Ovary (tissue), 3 donors: Measurements from ENCODE around the gene RPRD1B.

ENCODE experiments used
- EP300 ChIP-seq: sonication (generic); formaldehyde crosslinking; IDR thresholded peaks from one replicate; pipeline ENCODE4 v1.6.1; 2017; ENCODE audit warnings: antibody characterized with exemption
- TF ChIP-seq, protein P1 (sequence below), 3 donors: fragments of 450-650 bp in 2 of 3; fragments of 200-600 bp in 1 of 3; IDR thresholded peaks; one replicate each; pipeline versions ENCODE4 v1.5.1 to v1.8.0; 2016 to 2022; ENCODE audit warnings: antibody characterized with exemption in 3 of 3, mild to moderate bottlenecking in 1 of 3
- donor health status: DM: no; HTN: no; CAD: no.

DNA sequence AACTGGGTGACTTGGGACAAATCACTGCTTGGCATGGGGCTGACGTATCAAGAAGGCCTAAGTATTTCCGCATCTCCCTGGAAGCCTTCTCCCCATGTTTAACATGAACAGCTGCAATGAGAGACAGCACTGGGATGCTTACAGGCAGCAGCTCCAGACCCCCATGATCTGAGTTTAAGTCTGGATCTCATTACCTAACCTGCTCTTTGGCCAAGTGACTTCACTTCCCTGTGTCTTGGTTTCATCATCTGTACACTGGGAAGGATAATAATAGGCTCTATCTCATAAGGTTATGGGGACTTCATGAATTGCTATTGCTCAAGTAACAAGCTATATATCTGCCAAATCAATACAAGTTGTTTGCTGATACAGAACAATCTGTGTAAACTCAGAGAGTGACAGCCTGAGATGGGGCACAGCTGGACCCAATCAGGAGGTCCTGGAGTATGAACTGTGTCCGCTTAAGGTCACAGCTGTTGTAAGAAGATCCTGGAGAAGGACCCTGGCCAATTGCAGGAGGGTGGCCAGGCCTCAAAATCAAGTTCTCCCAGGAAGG, 75.5 kb downstream of the RPRD1B start:
- no peak for TF ChIP-seq EP300
- TF ChIP-seq, protein P1, sequence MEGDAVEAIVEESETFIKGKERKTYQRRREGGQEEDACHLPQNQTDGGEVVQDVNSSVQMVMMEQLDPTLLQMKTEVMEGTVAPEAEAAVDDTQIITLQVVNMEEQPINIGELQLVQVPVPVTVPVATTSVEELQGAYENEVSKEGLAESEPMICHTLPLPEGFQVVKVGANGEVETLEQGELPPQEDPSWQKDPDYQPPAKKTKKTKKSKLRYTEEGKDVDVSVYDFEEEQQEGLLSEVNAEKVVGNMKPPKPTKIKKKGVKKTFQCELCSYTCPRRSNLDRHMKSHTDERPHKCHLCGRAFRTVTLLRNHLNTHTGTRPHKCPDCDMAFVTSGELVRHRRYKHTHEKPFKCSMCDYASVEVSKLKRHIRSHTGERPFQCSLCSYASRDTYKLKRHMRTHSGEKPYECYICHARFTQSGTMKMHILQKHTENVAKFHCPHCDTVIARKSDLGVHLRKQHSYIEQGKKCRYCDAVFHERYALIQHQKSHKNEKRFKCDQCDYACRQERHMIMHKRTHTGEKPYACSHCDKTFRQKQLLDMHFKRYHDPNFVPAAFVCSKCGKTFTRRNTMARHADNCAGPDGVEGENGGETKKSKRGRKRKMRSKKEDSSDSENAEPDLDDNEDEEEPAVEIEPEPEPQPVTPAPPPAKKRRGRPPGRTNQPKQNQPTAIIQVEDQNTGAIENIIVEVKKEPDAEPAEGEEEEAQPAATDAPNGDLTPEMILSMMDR (IDR thresholded peaks at IDR 0.05): no peak
